AG04449 (cell line): Measurements from ENCODE around the gene UTF1.

Experiments
- CTCF ChIA-PET: fragments of 350-600 bp; formaldehyde crosslinking; extraction: SDS; loops from one replicate; lab custom pipeline; 2021; ENCODE audit warnings: antibody characterized with exemption; lab: Yijun Ruan, JAX
- POLR2A ChIA-PET: fragments of 400-600, 350-600 bp; formaldehyde crosslinking; extraction: SDS; loops from one replicate; lab custom pipeline; 2020; ENCODE audit warnings: antibody characterized with exemption, inconsistent platforms; lab: Yijun Ruan, JAX
- DNase-seq: peaks from one replicate; pipeline ENCODE4 v3.0.0-alpha.2; 2010; ENCODE audit warnings: low read depth, low spot score
- H3K4me3 ChIP-seq: 2 replicates; pipeline ENCODE4 v1.5.1; 2011; ENCODE audit warnings: low read depth, mild to moderate bottlenecking, control low read depth, low read length
- TF ChIP-seq, protein P1 (sequence below): IDR thresholded peaks from one replicate; pipeline ENCODE4 v1.5.1; 2011; ENCODE audit warnings: mild to moderate bottlenecking, moderate library complexity, low read length, control low read depth, inconsistent platforms; ENCODE audit not compliant: insufficient read depth; ENCODE audit errors: missing control alignments

UTF1 gene

DNA sequence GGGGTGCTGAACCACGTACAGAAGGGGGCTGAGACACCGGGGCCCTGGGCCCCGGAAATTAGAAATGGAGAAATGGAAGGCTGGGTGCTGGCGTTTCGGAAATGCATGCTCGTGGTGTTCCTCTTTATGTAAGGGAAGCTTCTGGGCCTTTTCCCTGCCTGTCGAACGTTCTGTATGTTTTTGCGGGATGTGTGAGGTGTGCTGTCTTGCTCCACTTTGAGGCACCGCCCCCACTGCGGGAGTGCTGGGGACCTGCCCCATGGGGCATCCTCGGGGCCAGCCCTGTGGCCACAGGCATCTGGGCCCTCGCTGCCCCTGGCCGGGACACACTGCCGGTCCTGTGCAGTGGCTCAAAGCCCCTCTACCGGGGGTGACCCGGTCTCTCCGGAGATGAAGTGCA lies 5.9 kb downstream of the UTF1 start:
- H3K4me3 ChIP-seq, result no peak overlapping the region
- no peak for DNase-seq
- TF ChIP-seq, protein P1, sequence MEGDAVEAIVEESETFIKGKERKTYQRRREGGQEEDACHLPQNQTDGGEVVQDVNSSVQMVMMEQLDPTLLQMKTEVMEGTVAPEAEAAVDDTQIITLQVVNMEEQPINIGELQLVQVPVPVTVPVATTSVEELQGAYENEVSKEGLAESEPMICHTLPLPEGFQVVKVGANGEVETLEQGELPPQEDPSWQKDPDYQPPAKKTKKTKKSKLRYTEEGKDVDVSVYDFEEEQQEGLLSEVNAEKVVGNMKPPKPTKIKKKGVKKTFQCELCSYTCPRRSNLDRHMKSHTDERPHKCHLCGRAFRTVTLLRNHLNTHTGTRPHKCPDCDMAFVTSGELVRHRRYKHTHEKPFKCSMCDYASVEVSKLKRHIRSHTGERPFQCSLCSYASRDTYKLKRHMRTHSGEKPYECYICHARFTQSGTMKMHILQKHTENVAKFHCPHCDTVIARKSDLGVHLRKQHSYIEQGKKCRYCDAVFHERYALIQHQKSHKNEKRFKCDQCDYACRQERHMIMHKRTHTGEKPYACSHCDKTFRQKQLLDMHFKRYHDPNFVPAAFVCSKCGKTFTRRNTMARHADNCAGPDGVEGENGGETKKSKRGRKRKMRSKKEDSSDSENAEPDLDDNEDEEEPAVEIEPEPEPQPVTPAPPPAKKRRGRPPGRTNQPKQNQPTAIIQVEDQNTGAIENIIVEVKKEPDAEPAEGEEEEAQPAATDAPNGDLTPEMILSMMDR, result no peak
- CTCF ChIA-PET, result no interaction called here
- POLR2A ChIA-PET, result no interaction called here

GRCh38 chr10:133236401-133237240 lies 6.6 kb downstream of the UTF1 start:
- ChIA-PET POLR2A (no interaction called here), CTCF (no interaction called here)
- no peak for DNase-seq
- no peak overlapping the region for H3K4me3 ChIP-seq
- TF ChIP-seq, protein P1, result no peak

DNA sequence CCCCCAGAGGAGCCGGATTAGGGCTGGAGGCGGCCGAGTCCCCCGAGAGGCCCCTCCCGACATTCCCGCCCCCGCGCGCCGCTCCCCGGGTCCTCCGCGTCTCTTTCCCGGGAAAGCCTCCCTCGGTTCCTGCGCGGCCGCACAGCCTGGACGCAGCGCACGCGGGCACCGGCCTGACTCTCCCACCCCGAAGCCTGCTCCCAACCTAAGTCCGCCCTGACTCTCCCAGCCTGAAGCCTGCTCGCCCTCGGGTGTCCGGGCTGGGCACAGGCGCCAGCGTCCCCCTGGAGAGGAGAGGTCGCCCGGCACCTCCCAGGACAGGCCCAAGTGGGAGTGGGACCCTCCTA lies 7.2 kb downstream of the UTF1 start:
- no peak for DNase-seq
- CTCF ChIA-PET, result no interaction called here
- TF ChIP-seq, protein P1, result no peak
- POLR2A ChIA-PET, result no interaction called here
- no peak overlapping the region for H3K4me3 ChIP-seq

DNA sequence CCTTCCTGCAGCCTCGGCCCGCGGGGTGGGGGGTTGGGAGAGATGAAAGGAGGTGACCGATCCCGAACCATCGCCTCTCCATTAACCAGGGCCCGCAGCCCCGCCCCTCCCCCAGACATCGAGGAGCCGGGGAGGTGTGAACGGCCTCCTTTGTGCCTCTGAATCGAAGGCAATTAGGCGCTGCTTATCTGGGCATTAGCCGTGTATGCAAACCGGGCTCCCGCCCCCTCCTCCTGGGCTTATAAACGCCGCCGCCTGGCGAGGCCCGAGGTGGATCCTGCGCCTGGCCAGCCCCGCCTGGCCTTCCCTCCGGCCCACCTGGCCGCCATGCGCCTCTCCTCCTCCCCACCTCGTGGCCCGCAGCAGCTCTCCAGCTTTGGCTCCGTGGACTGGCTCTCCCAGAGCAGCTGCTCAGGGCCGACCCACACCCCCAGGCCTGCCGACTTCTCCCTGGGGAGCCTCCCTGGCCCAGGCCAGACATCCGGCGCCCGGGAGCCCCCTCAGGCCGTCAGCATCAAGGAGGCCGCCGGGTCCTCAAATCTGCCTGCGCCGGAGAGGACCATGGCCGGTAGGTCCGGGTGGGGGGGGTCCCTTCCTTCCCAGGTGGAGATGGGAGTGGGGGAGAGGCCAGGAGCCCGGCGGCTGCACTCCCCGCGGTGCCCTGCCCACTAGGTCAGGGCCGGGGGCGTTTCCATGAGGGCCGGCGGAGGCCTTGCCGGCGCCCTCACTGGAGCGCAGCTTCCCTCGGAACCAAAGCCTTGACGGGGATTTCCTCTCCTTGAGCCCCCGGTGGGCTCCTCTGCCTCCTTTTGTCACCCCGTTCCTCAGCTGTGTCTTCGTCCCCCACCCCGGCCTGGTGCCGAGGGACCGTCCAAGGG lies 7.8 kb downstream of the UTF1 start, which contains the start of gene VENTX:
Gene VENTX (plus strand): TSS at position 268 of the 878 bp plus-strand sequence. CDS start 60 bp downstream, at position 328.
- DNase-seq, result no peak
- CTCF ChIA-PET, result no interaction called here
- TF ChIP-seq, protein P1, result no peak
- POLR2A ChIA-PET, result no interaction called here
- no peak within 1 kb of the TSS for H3K4me3 ChIP-seq

DNA sequence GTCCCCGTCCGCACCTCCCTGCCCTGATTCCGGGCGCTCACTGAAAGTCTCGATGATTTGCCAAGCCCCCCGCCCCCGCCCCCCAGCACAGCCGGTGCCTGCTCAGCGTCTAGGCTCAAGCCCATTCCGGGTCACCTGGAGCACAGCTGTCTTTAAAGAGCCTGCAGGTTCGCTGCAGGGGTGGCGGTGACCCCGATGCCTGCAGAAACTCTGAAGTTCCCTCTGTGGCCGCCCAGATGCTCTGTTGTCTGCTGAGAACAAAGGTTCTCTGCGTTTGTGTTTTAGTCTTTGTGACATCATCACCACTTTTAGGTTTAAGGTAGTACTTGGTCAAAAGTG lies 8.4 kb downstream of the UTF1 start:
- DNase-seq, result no peak
- CTCF ChIA-PET, result no interaction called here
- TF ChIP-seq, protein P1, result no peak
- no peak overlapping the region for H3K4me3 ChIP-seq
- POLR2A ChIA-PET, result no interaction called here

DNA sequence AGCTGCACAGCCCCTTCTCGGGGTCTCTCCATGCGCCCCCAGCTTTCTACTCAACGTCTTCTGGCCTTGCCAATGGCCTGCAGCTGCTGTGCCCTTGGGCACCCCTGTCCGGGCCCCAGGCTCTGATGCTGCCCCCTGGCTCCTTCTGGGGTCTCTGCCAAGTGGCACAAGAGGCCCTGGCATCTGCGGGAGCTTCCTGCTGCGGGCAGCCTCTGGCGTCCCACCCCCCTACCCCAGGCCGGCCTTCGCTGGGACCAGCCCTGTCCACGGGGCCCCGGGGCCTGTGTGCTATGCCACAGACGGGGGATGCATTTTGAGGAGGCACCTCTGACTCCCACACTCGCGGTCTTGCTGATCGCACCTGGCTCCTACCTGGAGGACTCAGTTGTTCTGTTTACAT lies 10.0 kb downstream of the UTF1 start:
- TF ChIP-seq, protein P1, result no peak
- no peak for DNase-seq
- ChIA-PET POLR2A (no interaction called here), CTCF (no interaction called here)
- H3K4me3 ChIP-seq, result no peak overlapping the region
